ENCODE results near the gene EPN2. TPM values are rescaled to one million over a fixed set of nuclear protein-coding genes. Genes with fewer than 3 reads are reported as not detected.
"Not testable (repeated sequence)": the region's sequence is repeated elsewhere in the genome, so short reads cannot be mapped to it uniquely, and the experiment has no call there.

EPN2 gene
- polyA plus RNA-seq (ENCODE audit: insufficient read length), result 28.8 TPM

DNA sequence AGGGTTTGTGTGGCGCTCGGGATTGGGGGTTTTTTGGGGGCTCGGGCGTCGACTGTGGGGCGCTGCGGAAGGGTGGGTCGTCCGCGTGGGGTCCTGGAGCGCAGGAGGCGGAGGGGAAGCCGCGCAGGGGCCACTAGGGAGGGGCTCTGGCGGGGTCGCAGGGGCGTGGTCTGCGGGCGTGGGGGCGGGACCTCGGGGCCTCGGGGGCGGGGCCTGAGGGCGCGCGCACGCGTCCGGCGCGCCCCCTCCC lies at the start of gene EPN2:
Gene EPN2, plus strand, starts transcription at position 228 of the 250 bp plus-strand sequence. CDS start 45,754 bp downstream, outside the sequence.
- DNase-seq, result peak; percentile 69

DNA sequence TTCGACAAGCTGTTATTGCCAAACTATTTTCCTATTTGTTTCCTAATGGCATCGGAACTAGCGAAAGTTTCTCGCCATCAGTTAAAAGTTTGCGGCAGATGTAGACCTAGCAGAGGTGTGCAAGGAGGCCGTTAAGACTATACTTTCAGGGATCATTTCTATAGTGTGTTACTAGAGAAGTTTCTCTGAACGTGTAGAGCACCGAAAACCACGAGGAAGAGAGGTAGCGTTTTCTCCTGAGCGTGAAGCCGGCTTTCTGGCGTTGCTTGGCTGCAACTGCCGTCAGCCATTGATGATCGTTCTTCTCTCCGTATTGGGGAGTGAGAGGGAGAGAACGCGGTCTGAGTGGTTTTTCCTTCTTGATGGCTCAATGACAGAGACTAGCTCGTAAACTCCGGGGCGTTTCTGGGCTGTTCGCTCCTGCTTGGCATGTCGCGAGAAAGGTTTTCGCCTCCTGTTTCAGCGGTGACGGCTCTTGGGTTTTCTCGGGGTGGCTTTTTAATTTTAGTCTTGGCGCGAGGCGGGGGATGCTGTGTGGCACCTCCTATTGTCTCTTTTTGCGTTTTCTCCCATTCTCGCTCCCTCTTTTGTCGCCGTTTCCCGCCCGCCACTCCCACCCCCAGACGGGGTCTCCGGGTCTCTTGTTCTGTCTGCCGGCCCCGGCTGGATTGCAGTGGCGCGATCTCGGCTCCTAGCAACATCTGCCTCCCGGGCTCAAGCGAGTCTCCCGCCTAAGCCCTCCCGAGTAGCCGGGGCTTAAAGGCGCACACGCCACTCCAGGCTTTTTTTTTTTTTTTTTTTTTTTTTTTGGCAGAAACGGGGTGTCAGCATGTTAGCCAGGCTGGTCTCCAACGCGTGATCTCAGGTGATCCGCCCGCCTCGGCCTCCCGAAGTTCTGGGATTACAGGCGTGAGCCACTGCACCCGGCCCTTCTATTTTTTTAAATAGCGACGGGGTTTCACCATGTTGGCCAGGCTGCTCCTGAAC lies 49.0 kb upstream of the EPN2 start:
- not testable (repeated sequence) for DNase-seq

DNA sequence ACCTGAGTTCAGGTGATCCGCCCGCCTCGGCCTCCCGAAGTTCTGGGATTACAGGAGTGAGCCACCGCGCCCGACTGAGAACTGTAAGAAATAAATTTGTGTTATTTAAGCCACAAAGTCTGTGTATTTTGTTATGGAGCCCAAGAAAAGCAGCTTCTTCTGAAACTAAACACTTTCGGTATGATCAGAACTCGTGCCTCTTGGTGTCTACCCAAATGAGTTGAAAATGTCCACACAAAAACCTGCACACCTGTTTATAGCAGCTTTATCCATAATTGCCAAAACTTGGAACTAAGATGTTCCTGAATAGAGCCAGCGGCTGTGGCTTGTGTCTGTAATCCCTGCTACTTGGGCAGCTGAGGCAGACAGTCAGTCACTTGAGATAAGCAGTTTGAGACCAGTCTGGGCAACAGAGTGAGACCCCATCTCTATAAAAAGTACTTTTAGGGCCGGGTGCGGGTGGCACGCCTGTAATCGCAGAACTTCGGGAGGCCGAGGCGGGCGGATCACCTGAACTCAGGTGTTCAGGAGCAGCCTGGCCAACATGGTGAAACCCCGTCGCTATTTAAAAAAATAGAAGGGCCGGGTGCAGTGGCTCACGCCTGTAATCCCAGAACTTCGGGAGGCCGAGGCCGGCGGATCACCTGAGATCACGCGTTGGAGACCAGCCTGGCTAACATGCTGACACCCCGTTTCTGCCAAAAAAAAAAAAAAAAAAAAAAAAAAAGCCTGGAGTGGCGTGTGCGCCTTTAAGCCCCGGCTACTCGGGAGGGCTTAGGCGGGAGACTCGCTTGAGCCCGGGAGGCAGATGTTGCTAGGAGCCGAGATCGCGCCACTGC lies 48.1 kb upstream of the EPN2 start:
- DNase-seq, result not testable (repeated sequence)

DNA sequence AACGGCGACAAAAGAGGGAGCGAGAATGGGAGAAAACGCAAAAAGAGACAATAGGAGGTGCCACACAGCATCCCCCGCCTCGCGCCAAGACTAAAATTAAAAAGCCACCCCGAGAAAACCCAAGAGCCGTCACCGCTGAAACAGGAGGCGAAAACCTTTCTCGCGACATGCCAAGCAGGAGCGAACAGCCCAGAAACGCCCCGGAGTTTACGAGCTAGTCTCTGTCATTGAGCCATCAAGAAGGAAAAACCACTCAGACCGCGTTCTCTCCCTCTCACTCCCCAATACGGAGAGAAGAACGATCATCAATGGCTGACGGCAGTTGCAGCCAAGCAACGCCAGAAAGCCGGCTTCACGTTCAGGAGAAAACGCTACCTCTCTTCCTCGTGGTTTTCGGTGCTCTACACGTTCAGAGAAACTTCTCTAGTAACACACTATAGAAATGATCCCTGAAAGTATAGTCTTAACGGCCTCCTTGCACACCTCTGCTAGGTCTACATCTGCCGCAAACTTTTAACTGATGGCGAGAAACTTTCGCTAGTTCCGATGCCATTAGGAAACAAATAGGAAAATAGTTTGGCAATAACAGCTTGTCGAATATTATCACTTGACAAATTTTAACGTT lies 47.3 kb upstream of the EPN2 start:
- DNase-seq, result not testable (repeated sequence)

DNA sequence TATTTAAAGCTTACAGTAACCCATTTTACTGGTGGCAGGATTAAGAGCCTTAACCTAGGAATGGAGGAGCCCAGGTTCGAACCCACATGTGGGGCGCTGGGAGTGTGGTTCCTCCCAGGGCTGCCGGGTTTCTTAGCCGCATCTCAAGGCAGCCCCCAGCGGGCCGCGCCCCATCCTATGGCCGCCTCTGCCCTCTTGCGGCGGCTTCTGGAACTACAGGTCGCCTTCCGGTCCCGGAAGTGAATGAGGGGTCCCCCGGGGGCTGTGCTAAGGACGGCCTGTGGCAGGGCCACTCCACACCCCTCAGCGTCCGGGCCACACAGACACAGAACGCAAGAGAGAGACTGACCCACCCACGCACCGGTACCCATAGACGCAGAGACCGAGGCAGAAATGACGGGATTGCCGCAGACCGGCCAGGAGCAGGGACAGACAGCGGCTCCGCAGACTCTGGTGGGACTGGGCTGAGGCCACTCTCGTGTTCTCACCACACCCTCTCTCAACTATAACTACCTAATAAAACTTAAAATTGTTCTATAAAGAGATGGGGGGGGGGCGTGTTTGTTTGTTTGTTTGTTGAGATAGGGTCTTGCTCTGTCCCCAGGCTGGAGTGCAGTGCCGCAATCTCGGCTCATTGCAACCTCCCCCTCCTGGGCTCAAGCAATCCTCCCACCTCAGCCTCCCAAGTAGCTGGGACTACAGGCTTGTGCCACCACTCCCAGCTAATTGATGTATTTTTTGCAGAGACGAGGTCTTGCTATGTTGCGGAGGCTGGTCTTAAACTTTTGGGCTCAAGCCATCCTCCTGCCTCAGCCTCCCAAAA lies 40.6 kb upstream of the EPN2 start:
- not testable (repeated sequence) for DNase-seq

DNA sequence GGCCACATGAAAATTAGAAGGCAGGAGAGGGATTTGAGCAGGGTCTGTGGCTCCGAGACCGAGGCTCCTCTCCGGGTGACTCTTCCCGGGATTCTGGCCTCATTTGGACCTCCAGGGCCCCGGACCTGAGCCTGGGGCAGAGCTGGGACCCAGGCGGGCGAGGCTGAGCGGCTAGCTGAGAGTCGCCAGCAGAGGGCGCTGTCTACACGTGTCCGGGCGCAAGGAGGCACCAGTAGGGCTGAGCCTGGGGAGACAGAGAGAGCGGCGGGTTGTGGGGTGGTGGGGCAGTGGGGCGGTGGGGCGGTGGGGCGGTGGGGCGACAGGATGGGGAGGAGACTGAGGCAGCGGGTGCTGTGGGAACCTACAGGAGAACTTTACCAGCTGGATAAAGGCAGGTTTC lies 34.7 kb upstream of the EPN2 start:
- not testable (repeated sequence) for DNase-seq

DNA sequence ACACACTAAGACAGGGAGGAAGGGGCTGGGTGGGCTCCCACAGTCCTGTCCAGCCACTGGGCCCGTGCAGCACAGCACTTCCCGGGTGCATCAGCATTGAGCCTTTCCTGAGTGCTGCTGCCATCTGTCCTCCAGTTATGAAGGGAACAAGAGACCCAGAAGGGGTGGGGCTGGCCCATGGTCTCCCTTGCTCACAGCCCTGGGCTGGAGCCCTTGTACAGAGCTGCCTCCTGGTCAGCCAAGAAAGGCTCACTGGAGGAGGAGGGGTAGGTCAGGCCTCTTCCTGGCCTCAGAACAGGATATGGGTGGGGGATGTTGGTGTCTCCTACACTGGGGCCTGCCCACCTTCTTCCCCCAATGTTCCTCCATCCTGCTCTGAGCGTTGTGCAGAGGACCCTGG lies 33.7 kb upstream of the EPN2 start:
- not testable (repeated sequence) for DNase-seq

DNA sequence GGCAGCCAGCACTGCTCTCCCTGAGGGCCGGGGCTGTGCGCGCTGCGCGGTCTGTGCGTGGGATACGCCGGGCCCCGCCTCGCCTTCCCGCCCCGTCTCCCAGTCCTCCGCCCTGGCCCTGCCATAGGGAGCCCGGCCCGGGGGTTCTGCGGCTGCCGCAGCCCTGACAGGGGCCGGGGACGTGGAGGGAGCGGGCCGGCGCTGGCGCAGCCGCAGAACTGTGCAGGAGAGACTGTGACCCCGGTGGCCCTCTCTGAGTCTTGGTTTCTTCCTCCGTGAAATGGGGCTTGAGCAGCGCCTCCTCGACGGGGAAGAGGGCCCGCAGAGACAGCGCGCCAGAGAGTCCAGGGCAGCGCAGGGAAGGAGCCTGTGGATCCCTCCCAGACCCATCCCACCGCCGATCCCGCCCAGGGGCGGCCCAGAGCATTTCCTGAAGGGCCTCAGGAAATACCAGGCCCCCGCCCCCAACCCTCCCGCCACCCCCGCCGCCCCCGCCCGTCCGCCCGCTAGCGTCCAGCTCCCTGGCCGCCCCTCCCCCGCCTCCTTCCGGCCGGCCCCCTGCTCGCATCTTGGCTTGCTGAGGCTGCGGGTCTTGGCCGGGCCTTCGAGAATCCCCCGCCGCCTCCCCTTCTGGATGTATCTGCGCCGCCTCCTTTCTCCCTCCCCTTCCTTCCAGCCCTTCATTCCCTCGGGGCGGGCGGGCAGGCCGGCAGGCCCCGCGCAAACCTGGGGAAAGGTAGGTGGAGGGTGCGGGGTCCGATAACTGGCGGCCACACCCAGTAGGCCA lies 21.9 kb upstream of the EPN2 start:
- not testable (repeated sequence) for DNase-seq

DNA sequence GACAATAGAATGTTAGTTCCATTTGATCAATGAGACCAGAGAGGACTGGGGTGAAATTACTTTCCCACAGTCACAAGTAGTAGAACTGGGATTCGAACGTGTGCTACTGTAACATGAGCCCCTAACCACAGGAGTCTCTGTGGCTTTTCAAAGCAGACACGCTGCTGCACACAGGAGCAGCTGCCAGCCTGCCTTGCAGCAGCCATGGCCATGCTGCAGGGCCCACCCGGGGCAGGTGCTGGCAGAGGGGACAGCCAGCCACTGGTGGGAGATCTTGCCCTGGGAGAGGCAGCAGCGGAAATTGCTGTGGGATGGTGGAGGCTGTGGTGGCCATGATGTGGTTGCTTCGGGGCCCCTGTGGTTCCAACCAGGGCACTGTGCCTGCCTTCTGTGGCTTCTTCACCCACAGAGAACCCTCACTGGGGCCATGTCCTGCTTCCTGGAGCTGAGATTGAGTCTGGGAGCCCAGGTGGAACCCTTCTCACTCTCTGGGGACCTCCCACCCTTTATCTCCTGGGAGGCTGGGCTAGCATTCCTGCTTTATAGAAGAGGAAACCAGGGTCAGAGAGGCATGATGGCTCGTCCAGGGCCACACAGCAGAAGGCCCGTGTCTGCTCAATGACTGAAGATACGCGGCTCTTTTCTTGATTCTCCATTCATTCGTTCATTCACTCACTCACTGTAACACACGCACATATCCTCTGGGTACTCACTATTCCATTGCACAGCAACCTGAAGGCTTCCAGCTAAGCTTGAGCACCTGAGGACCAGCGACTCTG lies 20.8 kb upstream of the EPN2 start:
- not testable (repeated sequence) for DNase-seq

DNA sequence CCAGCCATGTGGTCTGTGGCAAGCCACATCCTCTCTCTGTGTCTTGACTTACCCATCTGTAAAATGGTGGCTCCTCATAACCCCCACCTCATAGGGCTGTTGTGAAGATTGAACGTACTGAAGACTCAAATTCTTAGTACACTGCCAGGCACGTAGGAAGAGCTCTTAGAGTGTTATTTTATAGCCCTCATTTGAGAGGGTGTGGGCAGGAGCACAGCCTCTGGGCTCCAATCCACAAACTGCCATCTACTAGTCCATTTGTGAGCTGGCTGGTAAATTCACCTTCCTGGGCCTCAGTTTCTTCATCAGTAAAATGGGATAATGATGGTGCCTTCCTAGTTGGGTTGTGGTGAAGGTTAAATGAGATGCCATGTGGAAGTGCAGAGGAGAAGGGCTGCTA lies 18.3 kb upstream of the EPN2 start:
- not testable (repeated sequence) for DNase-seq

DNA sequence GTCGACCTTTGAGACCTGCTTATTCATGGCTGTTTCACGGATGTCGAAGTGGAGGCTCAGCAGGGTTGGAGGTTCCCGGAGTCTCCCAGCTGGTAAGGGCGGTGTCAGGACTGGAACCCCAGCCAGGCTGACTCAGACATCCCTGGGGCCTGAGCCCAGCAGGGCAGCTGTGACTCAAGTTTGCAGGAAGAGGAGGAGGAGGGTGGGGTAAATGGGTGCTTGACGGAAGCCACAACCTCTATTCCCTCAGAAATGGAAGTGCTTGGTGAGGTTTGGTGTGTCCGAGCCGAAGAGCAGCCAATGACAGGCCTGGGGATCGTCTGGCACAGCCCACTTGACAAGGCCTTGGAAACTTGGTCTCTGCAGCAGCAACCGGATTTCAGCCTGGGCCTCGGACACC lies 17.8 kb upstream of the EPN2 start:
- DNase-seq, result not testable (repeated sequence)

DNA sequence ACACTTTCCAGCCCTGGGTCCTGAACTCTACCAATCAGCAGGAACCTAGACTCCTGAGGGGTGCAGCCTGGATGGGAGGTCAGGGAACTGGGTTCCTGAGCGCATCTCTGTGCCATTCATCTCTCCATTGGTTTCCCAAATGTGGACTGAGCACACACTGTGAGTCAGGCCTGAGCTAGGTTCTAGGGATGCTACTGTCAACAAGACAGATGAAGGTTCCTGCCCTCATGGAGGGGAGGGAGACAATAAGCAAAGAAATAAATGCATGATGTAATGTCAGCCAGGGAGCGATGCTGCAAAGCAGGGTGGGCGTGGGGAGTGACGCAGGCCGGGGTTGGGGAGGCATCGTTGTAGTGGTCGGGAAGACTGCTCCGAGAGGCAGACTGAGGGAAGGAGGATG lies 17.0 kb upstream of the EPN2 start:
- not testable (repeated sequence) for DNase-seq

DNA sequence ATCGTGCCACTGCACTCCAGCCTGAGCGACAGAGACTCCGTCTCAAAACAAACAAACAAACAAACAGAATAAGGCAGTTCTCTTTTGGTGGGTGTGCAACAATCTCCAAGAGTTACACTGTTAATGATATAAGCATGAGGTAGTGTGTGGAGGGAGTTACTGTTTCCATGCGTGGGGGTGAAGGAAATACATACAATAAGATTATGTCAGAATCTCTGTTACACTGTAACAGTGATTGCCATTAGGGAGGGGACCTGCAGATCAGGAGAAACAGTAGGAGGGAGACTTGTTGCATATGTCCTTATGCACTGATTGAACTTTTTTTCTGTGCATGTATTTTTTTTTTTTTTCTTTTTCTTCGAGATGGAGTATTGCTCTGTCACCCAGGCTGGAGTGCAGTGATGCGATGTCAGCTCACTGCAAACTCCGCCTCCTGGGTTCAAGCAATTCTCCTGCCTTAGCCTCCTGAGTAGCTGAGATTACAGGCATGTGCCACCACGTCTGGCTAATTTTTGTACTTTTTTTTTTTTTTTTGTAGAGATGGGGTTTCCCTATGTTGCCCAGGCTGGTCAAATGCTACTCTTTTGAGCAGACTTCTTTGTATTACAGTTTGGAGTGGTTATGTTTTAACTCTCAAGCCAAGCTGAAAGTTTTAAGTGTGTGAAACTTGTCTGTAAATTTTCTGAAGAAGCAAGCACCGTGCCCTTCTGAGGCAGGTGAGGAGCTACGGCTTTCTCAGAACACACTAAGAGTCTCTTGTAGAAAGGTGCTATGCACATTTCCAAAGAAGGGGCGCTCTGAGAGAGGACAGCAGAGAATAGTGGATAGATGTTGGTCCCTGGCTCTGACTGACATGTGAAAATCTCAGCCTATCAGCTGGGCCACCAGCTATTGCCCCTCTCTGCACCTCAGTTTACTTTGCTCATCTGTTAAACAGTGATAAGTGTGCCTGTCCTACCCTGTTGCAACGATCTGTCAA lies 10.3 kb upstream of the EPN2 start:
- not testable (repeated sequence) for DNase-seq

DNA sequence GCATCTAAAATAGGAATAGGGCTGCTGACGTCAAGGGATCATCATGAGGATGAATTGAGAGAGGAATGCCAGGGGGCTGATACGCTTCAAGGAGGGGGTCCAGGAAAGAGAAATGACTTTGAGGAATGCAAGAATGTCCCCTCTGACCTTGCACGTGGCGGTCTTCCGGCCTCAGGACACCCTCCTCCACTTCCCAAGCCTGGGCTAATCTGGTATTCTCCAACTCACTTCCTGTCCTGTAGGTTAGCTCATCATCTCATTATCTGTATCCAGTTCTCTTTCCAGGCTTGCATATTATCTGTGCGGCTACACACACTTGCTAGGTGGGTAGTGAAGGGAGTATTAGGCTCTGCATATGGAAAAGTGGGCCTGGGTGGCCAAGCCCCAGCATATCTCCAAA lies 2.5 kb upstream of the EPN2 start:
- not testable (repeated sequence) for DNase-seq

DNA sequence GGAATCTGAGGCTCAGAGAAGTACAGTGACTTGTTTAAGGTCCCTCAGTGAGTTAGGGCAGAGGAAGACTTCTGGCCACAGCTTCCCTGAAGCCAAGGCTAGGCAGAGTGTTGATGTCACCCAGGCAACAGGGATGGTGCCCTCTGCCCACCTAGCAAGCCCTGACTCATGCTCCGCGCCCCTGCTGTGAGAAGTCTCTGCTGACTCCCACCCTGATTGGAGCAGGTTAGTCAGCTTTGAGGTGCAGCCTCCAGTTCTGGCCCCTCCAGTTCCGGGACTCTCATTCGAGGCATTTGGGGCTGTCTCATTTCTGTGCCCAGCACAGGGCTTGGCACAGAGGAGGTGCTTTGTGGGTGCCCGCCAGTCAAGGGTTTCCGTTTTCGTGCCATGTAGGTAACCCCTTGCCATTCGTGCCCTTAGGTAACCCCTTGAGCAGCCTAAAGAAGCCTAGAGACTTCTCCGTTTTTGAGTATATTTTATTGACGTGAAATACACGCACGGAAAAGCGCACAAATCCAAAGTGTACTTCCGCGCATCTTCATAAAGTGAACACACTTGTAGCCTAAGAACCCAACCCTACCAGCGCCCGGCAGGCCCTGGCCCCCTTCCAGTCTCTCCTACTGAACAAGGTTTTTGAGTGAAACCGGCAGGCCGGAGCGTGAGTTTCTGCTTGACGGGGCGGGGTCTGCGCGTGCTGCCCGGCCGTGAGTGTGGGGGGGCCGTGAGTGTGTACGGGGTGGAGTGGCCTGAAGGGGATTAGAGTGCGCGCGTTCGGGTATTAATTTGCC lies 621 bp upstream of the EPN2 start:
- DNase-seq, result not testable (repeated sequence)

DNA sequence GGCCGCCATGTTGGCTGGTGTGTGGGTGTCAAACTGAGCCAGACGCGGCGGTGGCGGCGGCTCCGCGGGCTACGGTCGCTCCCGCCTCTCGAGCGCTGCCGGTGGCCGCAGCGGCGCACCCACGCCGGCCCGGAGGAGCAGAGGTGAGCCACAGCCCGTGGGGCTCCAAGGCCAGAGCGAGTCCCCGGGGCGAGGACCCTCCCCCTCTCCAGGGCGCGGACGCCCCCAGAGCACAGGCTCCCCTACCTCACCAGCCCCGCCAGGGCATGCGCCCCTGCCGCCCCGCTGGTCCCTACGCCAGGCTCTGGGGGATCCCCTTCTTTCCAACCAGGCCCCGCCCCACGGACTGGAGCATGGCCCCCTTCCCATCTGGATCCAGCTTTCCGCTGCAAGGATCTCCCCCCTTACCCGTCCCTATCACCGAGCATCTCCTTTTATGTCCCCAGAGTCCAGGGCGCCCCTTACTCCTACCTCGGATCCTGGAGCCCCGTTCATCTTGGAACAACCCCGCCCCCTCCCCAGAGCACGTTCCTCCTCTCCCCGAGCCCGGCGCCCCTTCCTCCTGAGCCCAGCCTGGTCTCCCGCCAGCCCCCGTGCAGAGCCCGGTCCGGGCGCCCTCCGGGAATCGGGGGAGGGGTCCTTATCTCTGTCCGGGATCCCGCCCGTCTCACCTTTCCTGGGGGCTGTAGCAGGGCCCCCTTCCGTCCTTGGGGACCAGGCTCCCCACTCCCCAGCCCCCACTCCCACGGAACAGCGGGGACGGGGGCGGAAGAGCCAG lies 412 bp downstream of the EPN2 start:
- peak; percentile 45 for DNase-seq

DNA sequence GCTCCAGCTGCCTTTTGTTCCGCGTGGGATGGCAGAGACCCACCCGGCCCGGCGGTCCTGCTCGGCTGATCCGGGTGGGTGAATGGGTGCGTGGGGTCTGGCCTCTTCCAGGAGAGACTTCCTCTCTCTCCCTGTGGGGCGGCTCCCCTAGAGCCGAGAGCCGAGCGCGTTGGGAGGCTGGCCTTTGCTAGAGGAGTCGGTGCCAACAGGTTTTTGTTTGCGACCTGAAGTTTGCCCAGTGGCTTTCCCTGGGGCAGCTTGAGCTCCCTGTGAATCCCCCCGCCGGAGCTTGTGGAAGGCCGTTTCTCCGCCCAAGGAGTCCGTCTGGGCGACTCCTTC lies 970 bp downstream of the EPN2 start:
- DNase-seq, result no peak

DNA sequence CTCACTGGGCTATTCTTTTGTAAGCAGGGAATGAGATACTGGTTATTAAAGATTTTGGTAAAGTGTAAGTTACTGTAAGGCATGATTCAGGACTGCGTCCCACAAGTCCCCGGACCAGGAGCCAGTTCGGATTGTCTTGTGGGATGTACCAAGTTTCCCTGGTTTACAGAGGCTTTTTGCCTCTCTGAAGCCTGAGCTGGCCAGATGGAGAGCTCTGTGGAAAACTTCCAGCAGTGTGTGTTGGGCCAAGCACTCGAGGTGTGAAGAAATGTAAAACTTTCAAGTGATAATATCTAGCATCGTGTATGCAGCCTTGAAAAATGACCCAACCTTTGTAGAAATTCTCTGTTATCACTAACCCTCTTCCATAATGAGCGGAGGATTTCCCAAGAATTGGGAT lies 2.4 kb downstream of the EPN2 start:
- no peak for DNase-seq
